ENCODE results near the gene NF1.

DNA sequence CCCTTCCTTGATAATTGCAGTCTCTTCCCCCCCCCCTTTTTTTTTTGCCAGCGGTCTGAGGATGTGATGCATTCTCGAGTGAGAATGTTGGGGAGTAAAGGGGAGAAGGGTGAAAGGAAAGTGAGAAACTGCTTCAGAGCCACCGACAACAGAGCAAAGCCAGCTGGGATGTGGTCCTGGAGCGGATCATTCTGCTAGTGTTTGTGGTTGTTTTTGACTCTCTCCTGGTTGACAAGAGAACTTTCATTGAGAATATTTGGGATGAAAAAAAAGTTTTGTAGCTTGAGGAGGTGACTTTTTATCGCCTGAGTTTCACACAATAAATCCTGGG is 1.3 kb downstream of the NF1 start:
- TF ChIP-seq, protein P1, sequence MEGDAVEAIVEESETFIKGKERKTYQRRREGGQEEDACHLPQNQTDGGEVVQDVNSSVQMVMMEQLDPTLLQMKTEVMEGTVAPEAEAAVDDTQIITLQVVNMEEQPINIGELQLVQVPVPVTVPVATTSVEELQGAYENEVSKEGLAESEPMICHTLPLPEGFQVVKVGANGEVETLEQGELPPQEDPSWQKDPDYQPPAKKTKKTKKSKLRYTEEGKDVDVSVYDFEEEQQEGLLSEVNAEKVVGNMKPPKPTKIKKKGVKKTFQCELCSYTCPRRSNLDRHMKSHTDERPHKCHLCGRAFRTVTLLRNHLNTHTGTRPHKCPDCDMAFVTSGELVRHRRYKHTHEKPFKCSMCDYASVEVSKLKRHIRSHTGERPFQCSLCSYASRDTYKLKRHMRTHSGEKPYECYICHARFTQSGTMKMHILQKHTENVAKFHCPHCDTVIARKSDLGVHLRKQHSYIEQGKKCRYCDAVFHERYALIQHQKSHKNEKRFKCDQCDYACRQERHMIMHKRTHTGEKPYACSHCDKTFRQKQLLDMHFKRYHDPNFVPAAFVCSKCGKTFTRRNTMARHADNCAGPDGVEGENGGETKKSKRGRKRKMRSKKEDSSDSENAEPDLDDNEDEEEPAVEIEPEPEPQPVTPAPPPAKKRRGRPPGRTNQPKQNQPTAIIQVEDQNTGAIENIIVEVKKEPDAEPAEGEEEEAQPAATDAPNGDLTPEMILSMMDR (IDR thresholded peaks at IDR 0.05; ENCODE audit: low read length) = no peak
- TF ChIP-seq EZH2phosphoT487 (IDR thresholded peaks at IDR 0.05; ENCODE audit: low read length) (no peak), EZH2 (optimal IDR thresholded peaks at IDR 0.05; ENCODE audit: low read depth, low read length) (no peak)
